ENCODE measurements around the gene PI4KA. TPM values are rescaled to one million over a fixed set of nuclear protein-coding genes. Genes with fewer than 3 reads are reported as not detected.

PI4KA gene
- total and polyA plus RNA-seq, 2 of the 13 experiments (the other 11 are each of a cell fraction or from before 2014, with no cell fraction given), result 27.4 to 56.4 TPM

GRCh38 chr22:20857838-20858614, 585 bp downstream of the PI4KA start:
- peaks cover 53% of the 10 kb centered on the region for H3K79me2 ChIP-seq (ENCODE audit: insufficient read depth, low read length)
- TF ChIP-seq RARA (CRISPR knock-in tag; IDR thresholded peaks at IDR 0.05), result 0 out of 2 replicates have a peak, but pooled peaks have one; percentile 3
- peak; percentile 26 for TF ChIP-seq RBM39 (IDR thresholded peaks at IDR 0.05; ENCODE audit: low read depth, low read length, poor library complexity, severe bottlenecking)
- peak; percentile 2; the same call in 1 of the 2 replicates for TF ChIP-seq ZNF558 (CRISPR knock-in tag; IDR thresholded peaks at IDR 0.05; ENCODE audit: borderline replicate concordance)
- TF ChIP-seq POGZ (CRISPR knock-in tag; IDR thresholded peaks at IDR 0.05), result peak; percentile 33; the same call in 1 of the 2 replicates
- TF ChIP-seq, protein P1, sequence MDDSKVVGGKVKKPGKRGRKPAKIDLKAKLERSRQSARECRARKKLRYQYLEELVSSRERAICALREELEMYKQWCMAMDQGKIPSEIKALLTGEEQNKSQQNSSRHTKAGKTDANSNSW (CRISPR knock-in tag; IDR thresholded peaks at IDR 0.05; ENCODE audit: borderline replicate concordance), result 0 out of 2 replicates have a peak, but pooled peaks have one; percentile 22
- TF ChIP-seq, protein P2, sequence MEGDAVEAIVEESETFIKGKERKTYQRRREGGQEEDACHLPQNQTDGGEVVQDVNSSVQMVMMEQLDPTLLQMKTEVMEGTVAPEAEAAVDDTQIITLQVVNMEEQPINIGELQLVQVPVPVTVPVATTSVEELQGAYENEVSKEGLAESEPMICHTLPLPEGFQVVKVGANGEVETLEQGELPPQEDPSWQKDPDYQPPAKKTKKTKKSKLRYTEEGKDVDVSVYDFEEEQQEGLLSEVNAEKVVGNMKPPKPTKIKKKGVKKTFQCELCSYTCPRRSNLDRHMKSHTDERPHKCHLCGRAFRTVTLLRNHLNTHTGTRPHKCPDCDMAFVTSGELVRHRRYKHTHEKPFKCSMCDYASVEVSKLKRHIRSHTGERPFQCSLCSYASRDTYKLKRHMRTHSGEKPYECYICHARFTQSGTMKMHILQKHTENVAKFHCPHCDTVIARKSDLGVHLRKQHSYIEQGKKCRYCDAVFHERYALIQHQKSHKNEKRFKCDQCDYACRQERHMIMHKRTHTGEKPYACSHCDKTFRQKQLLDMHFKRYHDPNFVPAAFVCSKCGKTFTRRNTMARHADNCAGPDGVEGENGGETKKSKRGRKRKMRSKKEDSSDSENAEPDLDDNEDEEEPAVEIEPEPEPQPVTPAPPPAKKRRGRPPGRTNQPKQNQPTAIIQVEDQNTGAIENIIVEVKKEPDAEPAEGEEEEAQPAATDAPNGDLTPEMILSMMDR (CRISPR knock-in tag; IDR thresholded peaks at IDR 0.05), result peak; percentile 38; the same call in 1 of the 2 replicates
- no peak for TF ChIP-seq NONO (IDR thresholded peaks at IDR 0.05)
- TF ChIP-seq NONO (CRISPR knock-in tag; conservative IDR thresholded peaks at IDR 0.05), result peak; percentile 87
- peak; percentile 12; the same call in 1 of the 2 replicates for TF ChIP-seq SALL1 (CRISPR knock-in tag; IDR thresholded peaks at IDR 0.05)
- TF ChIP-seq EED (CRISPR knock-in tag; IDR thresholded peaks at IDR 0.05), result peak; percentile 20; the same call in 1 of the 2 replicates
- TF ChIP-seq, protein P3, sequence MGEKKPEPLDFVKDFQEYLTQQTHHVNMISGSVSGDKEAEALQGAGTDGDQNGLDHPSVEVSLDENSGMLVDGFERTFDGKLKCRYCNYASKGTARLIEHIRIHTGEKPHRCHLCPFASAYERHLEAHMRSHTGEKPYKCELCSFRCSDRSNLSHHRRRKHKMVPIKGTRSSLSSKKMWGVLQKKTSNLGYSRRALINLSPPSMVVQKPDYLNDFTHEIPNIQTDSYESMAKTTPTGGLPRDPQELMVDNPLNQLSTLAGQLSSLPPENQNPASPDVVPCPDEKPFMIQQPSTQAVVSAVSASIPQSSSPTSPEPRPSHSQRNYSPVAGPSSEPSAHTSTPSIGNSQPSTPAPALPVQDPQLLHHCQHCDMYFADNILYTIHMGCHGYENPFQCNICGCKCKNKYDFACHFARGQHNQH (CRISPR knock-in tag; IDR thresholded peaks at IDR 0.05), result 0 out of 2 replicates have a peak, but pooled peaks have one; percentile 5
- 0 out of 2 replicates have a peak, but pooled peaks have one; percentile 34 for TF ChIP-seq ZNF709 (CRISPR knock-in tag; IDR thresholded peaks at IDR 0.05)
- peak; percentile 74 for TF ChIP-seq CHD2 (IDR thresholded peaks at IDR 0.05; ENCODE audit: low read depth, low read length)
- peak; percentile 90 for TF ChIP-seq HNRNPK (IDR thresholded peaks at IDR 0.05; ENCODE audit: low read depth, low read length, poor library complexity, severe bottlenecking)
- TF ChIP-seq, protein P4, sequence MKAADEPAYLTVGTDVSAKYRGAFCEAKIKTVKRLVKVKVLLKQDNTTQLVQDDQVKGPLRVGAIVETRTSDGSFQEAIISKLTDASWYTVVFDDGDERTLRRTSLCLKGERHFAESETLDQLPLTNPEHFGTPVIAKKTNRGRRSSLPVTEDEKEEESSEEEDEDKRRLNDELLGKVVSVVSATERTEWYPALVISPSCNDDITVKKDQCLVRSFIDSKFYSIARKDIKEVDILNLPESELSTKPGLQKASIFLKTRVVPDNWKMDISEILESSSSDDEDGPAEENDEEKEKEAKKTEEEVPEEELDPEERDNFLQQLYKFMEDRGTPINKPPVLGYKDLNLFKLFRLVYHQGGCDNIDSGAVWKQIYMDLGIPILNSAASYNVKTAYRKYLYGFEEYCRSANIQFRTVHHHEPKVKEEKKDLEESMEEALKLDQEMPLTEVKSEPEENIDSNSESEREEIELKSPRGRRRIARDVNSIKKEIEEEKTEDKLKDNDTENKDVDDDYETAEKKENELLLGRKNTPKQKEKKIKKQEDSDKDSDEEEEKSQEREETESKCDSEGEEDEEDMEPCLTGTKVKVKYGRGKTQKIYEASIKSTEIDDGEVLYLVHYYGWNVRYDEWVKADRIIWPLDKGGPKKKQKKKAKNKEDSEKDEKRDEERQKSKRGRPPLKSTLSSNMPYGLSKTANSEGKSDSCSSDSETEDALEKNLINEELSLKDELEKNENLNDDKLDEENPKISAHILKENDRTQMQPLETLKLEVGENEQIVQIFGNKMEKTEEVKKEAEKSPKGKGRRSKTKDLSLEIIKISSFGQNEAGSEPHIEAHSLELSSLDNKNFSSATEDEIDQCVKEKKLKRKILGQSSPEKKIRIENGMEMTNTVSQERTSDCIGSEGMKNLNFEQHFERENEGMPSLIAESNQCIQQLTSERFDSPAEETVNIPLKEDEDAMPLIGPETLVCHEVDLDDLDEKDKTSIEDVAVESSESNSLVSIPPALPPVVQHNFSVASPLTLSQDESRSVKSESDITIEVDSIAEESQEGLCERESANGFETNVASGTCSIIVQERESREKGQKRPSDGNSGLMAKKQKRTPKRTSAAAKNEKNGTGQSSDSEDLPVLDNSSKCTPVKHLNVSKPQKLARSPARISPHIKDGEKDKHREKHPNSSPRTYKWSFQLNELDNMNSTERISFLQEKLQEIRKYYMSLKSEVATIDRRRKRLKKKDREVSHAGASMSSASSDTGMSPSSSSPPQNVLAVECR (CRISPR knock-in tag; IDR thresholded peaks at IDR 0.05; ENCODE audit: borderline replicate concordance), result peak; percentile 41; the same call in 1 of the 2 replicates

More at GRCh38 chr22:20857838-20858614, 585 bp downstream of the PI4KA start:
- H3K9ac ChIP-seq (ENCODE audit: insufficient read depth, low read depth, low read length), result peak overlapping the region; percentile 72
- H3K4me2 ChIP-seq (ENCODE audit: low read depth, low read length), result peak overlapping the region; percentile 88
- no peak for FAIRE-seq
- in situ Hi-C loops (cut with HindIII; ENCODE audit: extremely low pct_ligation_motif_present, low pct_unique_long_range_greater_than_20kb) (loop anchor here (10.0 kb wide), 1 partner anchor 63 kb away; no protein-coding TSS in a partner anchor), intact Hi-C loops (cut with micrococcal nuclease; ENCODE audit: unreplicated experiment) (loop anchor here (5.0 kb wide), 1 partner anchor 81 kb away; no protein-coding TSS in a partner anchor)
- DNase-seq (ENCODE audit: low spot score), result peak; percentile 78
- ChIA-PET POLR2A (interaction anchor here (1.7 to 2.4 kb wide), 2 partner anchors 9 to 68 kb away, joined by 5 to 10 read pairs; no protein-coding TSS in a partner anchor), CTCF (ENCODE audit: low intra/inter-chr PET ratio, low total read pairs) (no interaction called here)
- H3K9me3 ChIP-seq (ENCODE audit: low read length), result no peaks in the 10 kb centered on the region
- peaks cover 58% of the 10 kb centered on the region for H3K4me1 ChIP-seq (ENCODE audit: insufficient read depth, low read length)
- peak overlapping the region; percentile 67 for H3K27ac ChIP-seq (ENCODE audit: extremely low read length, insufficient read depth, low read length)
- ATAC-seq, result peak; percentile 83
- under 1% methylated on average over 32 of the region's 38 CpGs for WGBS (ENCODE audit: low lambda C conversion rate)
- H3K27me3 ChIP-seq (ENCODE audit: control insufficient read depth in 1 of 2, insufficient read depth in 2 of 2, low read length in 2 of 2), result no peaks in the 10 kb centered on the region; a peak in 1 of 5 replicates
- peak overlapping the region; percentile 79 to 84 (median 82) for H3K4me3 ChIP-seq (replicated peaks in 1 of 3; ENCODE audit: insufficient read depth in 1 of 3, low read depth in 2 of 3, low read length in 3 of 3)
- BruUV-seq (replicated peaks), result TSS peak; percentile 73
- H2AFZ ChIP-seq (ENCODE audit: low read length), result no peak overlapping the region
- peaks cover 17% of the 10 kb centered on the region; the same call in 1 of the 2 replicates for H4K20me1 ChIP-seq (ENCODE audit: insufficient read depth, low read length)
- 0 out of 5 replicates have a peak, but pooled peaks cover 0 to 1% of the 10 kb centered on the region in 2 experiments for H3K36me3 ChIP-seq (replicated peaks in 1 of 2; ENCODE audit: control insufficient read depth in 1 of 2, insufficient read depth in 2 of 2, low read length in 2 of 2)

Measured in HepG2 (cell line).